T-helper 2 cell treated with Interferon-gamma antibody and Interleukin-4, amounts not matched to agents 100 ng/mL and 5 ng/mL, for 36 hours (primary cell): ENCODE data around the gene COG5. TPM values are rescaled to one million over a fixed set of nuclear protein-coding genes. Genes with fewer than 3 reads are reported as not detected.

Source experiments
- intact Hi-C: fragments of 100-400 bp; cut with micrococcal nuclease; formaldehyde crosslinking; loops from one replicate; pipeline ENCODE4 v1.15.1; 2023
- total RNA-seq: library from RNA; stranded (reverse); gene quantifications from 2 replicates; pipeline ENCODE4 v1.2.3, GENCODE V29; 2022

COG5 gene
- total RNA-seq, 1 donor from 2014 or later, result 35.9 TPM

DNA sequence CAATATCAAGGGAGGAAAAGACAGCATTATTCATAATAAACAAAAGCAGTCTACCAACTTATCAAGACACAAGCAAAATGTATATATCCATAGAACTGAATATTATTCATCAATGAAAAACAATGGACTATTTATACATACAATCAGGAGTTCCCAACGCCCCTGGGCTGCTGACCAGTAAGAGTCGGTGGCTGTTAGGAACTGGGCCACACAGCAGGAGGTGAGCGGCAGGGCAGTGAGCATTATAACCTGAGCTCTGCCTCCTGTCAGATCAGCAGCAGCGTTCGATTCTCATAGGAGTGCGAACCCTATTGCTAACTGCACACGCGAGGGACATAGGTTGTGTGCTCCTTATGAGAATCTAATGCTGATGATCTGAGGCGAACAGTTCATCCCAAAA, 165.6 kb downstream of the COG5 start:
- intact Hi-C loops, result no loop called here

DNA sequence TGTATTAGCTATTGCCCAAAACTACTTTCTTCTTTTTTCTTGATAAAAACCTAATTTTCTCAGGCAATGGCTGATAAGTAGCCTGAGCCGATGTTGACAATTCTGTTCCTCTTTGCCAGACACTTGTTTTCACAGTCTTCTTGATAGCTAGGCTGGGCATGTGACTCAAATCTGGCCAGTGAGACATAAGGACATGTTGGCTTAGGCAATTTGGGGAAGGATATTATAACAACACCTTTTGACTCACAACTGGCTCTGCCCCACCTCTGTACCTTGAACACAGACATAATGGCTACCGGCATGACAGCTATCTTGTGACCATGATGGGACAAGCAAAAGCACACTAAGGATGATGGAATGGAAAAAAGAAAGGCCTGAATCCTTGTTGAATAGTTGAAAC, 166.7 kb downstream of the COG5 start:
- intact Hi-C loops, result no loop called here

DNA sequence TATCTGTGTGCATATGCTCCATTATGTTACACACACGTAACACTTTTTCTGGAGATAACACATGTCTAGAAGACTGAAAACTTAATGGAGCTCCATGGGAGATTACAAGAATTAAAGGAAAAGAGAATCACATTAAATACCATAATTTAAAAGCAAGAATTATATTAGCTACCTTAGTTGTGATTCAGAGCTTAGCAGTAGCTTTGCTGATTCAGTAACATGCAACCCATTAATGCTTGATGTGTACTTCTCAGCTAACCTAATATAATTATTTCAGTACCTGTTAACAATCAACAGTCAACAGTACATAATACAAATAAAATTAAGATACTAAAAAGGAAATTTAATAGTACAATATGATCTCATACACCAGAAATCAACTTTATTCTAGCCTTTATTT, 167.6 kb downstream of the COG5 start:
- intact Hi-C loops, result no loop called here

DNA sequence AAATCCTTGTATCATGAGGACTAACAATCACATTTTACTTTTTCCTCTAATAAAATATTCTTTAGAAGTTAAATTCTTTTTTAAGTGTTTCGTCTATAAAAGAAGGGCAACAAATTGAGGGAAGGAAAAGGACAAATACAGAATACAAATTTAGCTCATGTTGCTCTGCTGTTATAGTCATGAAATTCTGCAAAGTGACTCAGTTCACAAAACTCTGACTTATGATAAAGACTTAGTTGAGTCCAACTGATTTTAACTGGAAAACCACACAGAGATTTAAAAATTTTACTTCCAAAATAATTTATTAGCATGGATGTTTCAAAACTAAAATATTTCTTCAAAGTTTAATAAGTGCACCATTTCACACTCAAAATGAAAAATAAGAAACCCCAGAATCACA, 168.9 kb downstream of the COG5 start:
- intact Hi-C loops, result no loop called here

DNA sequence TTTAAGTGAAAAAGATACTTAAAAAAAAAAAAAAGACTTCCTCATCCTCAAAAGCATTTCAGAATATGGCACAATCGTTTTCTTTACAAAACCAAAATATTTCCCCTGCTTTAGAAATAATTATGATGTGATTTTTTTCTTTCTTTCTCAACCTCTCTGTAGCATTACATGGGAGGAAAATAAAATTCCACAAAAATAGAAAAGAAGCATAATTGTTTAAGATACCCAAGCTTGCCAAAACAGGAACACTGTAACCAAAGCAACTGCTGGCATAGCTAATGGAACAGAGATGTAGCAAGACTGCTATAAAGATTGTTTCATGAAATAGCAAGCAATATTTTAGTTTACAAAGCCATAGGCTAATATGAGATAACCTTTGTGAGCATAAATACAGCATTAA, 169.4 kb downstream of the COG5 start:
- intact Hi-C loops, result no loop called here

DNA sequence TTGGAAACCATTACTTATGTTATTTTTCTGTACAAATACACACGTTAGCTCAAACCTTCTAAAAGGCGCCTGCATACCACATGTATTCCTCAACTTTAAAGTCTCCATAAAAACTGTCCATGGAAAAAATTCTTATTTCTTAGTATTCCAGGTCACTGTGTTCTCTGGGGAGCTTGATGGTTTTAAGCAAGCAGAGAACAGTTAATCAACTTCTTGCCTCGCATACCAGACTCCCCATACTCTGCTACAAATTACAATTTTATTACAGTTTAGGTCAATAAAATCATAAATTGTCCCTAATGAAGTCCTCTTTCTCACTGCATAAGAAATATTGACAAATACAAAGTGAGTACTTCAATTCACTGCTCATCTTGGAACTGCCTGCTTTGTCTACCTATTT, 170.9 kb downstream of the COG5 start:
- intact Hi-C loops, result no loop called here

DNA sequence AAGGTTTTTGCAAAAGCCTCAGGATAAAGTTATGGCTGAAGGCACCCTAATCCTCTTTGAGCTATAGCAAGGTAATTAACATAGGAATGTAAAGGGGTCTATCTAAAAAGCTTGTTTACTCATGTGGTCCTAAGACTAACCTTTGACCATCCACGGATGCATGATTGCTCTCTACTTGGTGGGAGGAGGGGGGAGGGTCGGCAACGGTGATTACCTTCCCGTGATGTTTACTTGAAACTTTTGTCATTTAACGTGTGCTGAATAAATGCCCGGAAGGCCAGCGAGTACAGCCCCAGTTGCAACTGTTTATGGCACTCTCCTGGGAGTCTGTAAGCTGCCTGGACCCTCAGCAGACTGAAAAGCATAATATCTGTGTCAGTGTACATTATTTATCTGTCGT, 172.8 kb downstream of the COG5 start:
- intact Hi-C loops, result no loop called here

DNA sequence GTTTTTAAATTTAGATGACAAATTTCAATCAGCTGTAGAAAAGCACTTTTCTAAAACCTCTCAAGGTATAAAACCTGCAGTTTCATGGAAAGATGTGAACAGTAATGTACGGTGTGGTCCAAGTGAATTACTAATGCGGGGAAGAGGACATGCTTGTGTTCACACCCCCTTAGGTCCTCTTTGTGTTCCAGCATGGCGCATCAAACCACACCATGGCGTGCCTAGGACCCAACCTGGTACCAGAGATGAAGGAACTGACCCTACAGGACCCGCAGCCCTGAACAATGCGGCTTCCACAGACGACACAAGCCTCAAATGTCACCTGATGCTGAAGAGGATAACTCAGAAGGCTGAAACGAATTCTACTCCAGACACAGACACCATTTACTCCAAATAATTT, 175.1 kb downstream of the COG5 start:
- intact Hi-C loops, result no loop called here

DNA sequence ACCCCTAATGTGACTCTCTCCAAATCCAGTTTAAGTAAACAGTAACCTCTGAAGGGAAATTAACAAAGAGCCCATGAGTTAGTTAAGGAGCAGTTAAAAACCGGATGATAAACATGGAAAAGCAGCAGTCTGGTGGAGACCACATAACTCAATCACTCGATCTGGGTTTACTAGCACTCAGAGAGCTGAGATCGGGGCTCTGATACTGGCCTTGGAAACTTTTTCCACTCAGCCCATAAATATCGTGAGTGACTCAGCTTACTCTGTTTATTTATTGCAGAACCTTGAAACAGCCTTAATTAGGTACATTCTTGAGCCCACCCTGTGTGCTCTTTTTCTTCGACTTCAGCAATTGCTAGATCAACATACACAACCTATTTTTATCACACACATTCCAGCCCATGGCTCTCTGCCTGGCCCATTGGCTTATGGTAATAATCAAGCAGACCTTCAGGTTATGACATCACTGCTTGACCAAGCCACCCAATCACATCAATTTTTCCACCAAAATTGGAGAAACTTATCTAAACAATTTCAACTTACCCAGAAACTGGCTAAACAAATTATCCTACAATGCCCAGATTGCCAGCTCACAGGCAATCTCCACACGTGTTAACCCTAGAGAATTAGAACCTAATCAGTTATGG, 176.0 kb downstream of the COG5 start:
- intact Hi-C loops, result no loop called here

DNA sequence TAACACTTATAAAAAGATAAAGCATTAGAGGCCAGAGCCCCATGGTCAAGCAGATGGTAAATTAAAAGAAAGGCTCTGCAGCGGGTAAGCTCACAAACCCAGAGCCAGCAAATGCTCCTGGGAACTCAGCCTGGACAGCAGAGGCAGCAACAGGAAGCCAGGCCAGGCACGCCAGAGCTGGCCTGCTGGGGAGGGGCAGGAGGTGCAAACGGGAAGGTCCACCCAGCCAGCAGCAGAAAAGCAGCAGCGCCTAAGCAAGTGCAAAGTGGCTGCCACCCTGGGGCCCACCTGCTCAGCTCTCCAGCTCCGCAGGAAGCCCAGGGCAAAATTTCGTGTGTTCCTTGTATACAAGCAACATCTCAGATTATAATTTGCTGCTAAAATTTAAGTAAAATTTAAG, 176.6 kb downstream of the COG5 start:
- intact Hi-C loops, result no loop called here

DNA sequence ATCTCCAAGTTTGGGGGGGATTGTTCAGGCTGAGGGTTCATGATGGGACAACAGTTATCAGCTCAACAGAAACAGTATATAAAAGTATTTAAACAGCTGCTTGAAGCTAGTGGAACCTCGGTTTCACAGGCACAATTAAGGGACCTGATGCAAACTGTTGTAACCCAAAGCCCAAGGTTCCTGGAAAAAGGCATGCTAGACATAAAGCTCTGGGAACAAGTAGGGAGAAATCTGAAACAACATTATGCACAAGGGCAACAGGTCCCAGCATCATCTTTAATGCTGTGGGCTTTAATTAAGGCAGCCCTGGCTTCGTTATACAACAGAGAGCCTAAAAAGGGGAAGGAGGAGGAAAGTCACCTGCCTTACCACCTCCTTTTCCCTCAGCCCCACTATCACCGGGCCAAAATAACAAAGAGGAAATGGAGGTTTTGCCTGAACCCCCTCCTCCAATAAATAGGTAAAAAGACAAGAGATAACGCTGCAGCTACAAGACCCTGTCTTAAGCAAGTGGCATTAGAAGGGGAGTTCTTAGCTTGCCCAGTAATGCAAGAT, 177.1 kb downstream of the COG5 start:
- intact Hi-C loops, result no loop called here

DNA sequence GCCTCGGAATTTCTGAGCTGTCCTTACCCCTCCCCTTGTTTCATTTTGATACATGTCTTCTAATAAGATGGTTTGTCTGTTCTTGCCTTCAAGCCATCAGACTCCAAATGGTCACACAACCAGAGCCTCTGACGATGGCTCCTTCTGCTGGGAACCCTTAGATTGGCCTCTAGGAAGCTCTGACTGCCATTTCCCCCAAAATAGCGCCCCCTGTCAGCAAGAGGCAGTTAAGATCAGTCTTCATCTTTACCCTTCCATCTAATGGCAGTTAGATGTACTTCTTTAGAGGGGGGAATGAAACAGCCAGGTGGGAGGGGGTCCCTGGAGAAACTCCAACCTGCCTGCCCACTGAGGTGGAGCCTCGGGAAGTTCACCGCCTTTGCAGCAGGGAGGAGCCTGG, 179.7 kb downstream of the COG5 start:
- intact Hi-C loops, result no loop called here

DNA sequence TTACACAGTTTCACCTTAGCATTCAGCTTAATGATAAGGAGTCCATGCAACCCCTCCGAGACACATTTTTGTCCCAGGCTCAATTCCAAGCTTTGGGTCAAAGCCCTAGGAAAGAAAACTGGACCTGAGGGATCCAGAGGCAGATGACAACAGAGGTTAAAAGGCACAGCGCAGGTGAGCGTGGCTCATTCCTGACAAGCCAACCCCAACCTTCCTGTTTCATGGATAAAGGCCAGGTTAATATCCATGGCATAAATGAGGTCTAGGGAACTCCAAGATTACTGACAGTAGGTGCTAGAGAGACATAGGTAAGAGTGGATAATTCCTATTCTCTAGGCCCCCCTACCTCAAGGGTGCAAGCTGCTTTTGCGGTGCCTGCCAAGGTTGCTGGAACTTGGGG, 180.5 kb downstream of the COG5 start:
- intact Hi-C loops, result no loop called here

DNA sequence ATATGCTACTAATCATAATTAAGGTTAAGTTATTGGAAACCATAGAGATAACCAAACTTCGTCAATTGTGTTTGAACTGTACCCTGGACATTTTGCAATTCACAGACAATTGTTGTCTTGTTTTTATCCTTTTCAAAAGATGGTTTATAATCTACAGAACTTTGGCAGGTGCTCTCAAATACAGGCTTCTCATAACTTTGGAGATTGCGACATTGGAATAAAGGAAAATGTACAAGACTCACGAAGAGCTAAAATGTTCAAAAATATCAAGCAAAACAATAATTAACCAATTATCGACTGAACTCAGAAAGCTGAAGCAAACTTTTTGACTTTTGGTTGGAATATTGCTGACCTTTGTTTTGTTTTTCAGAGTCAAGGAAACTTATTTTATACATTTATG, 182.3 kb downstream of the COG5 start:
- intact Hi-C loops, result no loop called here

DNA sequence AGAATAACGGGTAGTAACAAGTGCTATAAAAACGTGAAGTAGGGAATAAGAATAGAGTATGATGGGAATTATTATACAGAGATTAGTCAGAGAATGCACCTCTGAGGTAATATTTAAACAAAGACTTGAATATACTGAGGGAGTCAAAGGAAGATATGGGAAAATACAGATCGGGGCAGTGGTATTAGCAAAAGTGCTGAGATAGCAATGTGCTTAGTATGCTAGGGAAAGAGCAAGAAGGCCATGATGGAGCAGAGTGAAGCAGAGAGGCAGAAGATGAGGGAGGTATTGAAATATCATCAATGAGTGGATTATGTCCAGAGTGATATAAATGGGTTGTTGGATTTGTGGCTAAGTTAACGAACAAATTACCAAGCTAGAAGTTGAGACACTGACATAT, 190.4 kb downstream of the COG5 start:
- intact Hi-C loops, result no loop called here

DNA sequence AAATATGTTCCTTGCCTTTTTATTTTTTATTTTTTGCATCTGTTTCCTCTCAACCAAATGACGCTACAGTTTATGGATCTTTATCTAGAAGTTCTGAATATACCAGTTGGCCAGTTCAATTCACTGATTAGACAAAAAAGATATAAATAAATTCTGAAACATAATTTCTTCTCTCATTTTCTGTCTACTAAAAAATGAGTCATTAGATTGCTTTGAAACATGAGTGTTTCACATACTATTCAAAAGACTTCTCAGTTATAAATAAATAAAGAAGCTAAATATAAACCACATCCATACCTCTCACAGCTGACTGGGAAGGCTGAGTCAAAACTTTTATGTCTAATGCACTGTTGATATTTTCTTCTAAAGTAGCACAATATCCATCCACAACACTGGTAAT, 191.4 kb downstream of the COG5 start:
- intact Hi-C loops, result no loop called here

DNA sequence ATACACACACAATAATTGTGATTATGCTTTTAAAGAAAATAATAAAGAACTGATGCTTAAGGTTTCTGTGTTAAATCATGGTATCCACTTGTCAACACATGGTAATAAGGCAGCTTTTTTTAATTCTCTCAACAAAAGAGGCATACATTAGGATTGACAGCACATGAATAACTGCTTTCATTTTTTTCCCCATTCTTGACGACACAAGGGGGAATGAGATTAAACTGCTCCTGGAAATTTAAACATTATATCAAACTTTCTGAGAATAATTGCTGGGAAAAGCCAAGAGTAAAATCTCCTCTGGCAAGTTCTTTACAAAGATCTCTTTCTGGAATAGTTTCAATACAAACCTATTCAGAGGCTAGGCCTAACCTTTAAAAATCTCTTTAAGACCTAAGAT, 192.9 kb downstream of the COG5 start:
- intact Hi-C loops, result no loop called here

DNA sequence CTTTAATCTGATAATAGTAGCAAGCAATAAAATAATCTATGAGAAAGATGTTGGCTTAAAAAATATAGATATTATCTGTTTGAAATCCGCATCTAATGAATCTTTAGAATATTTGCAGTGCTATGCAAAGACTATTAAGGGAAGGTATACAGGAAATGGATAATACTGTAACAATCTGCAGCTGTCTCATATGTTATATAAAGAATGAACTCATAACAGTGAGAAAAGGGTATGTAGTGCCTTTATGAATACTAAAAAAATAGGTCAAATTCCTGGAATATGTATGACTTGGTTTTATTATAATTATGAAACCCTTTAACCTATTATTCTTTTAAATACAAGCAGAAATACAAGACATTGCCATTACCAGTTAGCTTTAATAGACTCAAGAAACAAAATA, 198.9 kb downstream of the COG5 start:
- intact Hi-C loops, result no loop called here

DNA sequence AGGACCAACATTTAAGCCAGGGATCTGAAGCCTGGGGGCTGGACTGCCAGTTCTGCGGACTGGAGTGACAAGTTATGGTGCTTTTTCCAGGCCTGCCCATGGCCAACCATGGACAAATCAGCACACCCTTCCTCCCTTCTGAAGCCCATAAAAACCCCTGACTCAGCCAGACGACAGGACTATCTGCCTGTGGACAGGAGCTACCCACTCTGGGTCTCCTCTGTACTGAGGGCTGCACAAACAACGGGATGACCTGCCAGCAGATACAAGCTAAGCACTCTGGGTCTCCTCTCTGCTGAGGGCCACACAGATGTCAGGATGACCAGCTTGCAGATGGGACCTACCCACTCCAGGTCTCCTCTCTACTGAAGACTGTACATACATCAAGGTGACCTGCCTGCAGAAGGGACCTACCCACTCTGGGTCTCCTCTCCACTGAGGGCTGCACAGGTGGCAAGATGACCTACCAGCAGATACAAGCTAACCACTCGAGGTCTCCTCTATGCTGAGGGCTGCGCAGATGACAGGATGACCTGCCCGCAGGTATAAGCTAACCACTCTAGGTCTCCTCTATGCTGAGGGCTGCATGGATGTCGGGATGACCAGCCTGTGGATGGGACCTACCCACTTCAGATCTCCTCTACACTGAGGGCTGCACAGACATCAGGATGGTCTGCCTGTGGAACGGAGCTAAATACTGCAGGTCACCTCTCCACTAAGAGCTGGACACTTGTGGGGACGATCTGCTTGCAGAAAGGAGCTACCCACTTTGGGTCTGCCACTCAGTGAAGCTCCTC, 204.0 kb downstream of the COG5 start:
- intact Hi-C loops, result no loop called here

DNA sequence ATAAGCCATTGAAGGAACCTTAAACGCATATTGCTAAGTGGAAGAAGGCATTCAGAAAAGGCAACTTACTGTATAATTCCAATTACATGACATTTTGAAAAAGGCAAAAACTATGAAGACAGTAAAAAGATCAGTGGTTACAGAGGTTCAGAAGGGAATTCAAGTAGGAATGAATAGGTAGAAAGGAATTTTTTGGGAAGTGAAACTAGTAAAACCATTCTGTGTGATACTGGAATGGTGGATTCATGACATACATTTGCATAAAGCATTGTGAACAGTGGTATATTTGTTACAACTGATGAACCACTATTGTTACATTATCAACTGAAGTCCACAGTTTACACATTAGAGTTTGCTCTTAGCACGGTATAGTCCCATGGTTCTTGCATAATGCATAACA, 208.1 kb downstream of the COG5 start:
- intact Hi-C loops, result no loop called here

DNA sequence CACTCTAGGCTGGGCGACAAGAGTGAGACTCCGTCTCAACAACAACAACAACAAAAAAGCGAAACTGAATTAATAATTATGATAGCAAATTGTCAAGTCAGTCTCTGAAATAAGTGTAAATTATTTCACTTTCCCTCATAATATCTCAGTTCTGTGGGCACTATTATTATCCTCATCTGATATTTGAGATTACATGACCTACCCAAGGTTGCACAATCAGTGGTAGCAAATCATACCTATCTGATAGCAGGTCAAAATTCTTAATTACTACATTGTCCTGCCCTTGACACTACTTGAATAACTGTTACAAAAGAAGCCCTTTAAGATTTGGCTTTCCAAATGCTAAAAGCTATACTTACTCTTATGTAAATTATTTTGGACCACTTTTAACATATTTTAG, 209.1 kb downstream of the COG5 start:
- intact Hi-C loops, result no loop called here

DNA sequence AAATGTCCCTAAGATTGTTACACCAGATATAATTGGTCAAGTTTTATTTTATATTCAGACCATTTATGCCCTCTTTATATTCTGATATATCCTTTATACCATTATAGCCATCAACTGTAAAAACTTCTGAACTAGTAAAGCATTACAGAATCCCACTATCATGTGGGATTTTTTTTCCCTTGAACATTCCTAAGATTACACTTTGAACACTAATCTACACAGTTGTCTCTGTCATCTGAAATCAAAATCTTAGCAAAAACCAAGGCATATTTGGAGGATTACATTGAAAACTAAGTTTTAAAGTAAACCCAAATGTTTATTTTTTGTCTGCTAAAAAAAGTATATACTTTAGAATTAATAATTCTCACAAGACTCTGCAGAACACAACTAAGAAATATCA, 210.0 kb downstream of the COG5 start:
- intact Hi-C loops, result no loop called here

DNA sequence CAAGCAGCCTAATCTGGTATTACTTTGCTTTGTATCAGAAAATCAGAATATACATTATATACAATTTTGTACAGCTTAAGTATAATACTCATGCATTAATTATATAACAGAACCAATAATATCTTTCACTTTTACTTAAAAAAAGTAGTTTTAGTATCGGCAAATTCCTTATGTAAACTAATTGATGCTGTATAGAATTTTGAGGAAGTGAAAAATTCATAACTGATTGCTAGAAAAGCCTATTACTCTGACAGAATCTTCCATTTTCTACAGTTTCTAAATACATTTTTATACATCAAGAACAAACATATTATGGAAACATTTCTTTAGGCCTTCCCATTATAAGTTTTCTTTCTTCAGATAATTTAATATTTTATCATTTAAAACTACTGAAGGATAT, 217.8 kb downstream of the COG5 start:
- intact Hi-C loops, result no loop called here
